Embryonic facial prominence (tissue), 1 donor: ENCODE data around the gene DIDO1.
"Not testable (repeated sequence)": the region's sequence is repeated elsewhere in the genome, so short reads cannot be mapped to it uniquely, and the experiment has no call there.

Experiments used
- DNase-seq: peaks from one replicate; pipeline ENCODE4 v3.0.0-alpha.2; 2016; ENCODE audit errors: extremely low spot score

The DIDO1 gene

DNA sequence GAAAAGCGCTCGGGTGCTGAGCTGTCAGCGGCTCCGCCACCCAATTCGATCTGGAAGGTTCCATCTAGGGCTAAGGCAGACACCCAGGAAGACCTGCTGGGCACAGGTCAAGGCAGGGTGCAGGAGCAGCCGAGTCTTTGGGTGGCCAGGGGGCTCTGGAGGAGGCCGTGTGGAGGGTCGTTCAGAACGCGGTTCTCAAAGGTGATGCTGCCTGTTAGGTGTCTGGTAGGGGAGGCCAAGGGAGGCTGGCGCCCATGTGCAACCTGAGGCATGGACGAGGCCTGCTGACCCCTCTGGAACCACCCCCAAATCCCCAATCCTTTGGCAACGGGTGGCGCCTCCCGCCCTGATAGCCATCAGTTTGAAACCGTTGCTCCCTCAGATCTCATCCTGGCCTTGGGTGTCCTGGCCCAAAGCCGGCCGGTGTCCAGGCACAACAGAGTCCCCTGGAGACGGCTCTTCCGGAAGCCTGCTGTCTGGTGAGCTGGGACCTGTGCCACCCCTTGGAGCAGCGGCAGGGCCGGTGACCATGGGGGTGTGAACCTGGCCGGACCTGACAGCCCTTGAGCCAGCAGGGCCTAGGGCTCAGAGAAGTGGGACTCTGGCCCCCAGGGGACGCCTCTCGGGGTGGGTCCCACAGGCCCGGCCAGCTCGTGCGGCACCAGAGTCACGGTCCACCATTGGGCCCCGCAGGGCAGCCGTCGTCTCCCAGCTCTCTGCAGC, 36.7 kb upstream of the DIDO1 start:
- no peak for DNase-seq

DNA sequence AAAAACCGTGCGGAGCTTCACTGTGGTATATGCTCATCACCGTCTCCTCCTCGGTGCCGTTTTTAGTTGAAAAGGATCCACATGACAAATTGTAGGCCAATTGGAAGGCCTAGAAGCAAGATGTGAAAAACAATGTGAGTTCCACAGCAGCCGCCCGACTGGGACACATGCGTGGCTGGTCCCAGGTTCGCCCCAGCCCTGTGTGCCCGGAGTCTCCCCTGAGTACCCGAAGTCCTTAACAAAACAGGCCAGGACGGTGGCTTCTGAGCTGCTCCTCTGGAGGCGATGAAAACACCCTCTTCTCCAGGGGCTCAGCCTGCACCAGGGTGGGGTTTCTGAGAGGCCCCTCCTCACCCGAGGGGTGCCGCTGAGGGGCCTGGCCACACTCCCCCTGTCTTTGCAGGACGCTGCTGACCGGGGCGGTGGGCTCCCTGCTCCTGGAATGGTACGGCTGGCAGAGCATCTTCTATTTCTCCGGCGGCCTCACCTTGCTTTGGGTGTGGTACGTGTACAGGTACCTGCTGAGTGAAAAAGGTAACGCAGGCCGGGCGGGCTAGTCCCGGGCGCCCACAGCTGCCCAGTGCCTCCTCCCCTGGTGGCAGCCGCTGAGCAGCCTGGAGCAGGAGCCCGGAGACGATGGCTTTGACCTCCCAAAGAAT, 36.0 kb upstream of the DIDO1 start:
- DNase-seq: no peak

DNA sequence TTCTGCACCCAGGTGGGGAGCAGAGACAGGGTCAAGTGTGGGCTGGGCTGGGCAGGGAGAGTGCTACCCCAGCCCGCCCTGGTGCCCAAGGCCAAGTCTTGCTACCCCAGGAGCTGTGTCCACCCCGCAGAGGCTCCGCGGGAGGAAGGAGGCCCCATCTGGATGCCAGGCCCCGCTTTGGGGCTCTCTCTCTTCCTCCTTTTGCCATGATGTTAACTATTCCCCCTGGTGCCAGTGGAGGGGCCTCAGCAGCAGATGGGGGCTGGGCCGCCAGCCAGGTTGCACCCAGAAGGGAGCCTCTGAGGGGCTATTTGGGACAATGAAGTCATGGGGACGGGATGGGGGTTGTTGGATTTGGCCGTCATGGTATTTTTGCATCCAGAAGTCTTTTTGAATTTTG, 35.5 kb upstream of the DIDO1 start:
- no peak for DNase-seq

DNA sequence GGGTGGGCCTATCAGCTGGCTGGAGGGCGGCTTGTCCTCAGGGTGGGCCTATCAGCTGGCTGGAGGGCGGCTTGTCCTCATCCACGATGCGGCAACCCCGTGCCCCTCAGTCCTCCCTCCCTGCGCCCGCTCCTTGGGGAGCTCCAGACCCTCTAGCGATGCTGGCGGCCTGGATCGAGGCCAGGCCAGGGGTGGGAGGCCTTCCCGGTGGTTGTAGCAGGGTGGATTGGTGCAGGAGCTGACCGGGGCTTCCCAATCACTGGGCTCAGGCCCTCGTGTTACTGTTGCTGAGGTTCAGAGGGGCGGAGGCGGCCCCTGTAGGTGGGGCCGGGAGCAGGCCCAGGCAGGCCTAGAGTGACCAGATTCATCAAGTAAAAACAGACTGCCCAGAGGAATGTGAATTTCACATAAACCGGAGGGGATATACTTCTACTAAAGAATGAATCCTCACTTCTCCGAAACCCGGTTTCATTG, 35.0 kb upstream of the DIDO1 start:
- no peak for DNase-seq

DNA sequence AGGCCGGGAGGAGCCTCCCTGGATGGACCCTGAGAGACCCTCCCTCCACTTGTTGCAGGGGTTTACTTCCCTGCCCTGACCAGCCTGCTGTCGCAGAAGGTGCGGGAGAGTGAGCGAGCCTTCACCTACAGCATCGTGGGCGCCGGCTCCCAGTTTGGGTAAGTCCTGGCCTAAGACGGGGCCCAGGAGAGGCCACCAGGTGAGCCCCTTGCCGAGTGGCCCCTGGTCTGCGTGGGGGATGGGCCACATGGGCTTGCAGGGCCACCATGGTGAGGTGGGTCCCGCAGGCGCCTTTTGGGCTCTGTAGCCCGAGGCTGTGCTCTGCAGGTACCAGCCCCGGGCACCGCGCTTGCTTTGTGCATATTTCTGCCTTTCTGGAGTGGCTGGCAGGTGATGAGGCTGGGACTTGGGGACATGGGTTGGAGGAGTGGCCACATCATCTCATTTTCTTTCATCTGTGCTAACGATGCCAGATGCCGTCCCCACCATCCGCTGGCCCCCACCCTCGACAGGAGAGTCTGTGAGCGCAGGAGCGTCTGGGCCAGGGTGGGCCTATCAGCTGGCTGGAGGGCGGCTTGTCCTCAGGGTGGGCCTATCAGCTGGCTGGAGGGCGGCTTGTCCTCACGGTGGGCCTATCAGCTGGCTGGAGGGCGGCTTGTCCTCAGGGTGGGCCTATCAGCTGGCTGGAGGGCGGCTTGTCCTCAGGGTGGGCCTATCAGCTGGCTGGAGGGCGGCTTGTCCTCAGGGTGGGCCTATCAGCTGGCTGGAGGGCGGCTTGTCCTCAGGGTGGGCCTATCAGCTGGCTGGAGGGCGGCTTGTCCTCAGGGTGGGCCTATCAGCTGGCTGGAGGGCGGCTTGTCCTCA, 34.4 kb upstream of the DIDO1 start:
- DNase-seq: not testable (repeated sequence)

DNA sequence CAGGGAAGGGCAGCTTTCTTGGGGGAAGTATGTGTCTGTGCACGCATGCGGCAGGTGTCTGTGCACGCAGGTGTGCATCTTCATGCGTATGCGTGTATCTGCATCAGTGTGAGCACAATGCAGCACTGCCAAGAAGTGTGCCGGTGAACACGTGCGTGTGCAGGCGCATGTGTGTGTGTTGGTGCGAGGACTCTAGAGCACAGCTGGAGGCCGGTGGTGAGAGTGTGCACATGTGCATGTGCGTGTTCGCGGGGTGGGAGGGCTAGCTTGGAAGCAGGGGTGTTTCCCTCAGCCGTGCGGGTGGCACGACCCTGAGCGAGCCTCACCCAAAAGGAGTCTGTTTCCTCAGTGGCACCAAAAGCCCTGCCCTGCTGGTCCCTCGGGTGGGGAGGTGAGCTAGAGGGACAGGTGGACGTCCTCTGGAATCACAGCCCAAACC, 33.7 kb upstream of the DIDO1 start:
- no peak for DNase-seq

DNA sequence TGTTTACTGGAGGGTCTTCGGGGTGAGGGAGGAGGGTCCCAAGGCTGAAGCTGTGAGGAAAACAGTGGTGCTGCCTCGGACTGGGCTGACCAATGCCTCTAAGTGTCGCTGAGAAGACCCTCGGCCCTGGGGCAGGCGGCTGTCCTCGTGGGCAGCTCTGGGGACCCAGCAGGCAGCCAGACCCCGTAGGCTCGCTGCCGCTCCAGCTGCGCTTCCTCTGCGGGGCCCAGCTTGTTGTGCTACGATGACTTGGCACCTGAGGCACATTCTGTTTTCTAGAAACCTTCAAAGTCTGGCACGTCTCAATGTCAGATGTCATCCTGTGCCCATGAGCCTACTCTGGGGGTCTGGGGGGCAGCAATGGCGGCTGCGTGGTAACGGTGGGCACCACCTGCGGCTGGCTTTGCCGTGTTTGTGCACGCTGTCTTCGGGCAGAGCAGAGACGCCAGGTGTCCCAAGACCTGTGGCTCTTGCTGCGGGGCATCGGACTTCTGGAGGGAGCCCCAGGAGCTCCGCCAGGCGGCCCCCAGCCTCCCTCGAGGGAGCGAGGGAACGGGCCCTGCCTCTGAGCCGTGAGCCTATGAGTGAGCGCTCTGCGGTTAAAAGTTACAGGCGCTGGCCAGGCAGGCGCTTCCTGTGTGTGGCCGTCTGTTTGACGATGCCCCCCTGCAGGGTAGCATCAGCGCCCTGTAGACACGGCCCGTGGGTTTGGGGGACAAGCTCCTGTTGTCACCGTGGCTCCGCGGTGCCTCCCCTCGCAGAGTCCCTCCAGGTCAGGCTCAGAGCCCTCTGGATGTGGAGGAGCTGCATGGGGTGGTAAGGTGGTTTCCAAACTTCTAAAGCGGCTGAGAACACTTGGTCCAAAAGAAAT, 33.0 kb upstream of the DIDO1 start:
- no peak for DNase-seq

DNA sequence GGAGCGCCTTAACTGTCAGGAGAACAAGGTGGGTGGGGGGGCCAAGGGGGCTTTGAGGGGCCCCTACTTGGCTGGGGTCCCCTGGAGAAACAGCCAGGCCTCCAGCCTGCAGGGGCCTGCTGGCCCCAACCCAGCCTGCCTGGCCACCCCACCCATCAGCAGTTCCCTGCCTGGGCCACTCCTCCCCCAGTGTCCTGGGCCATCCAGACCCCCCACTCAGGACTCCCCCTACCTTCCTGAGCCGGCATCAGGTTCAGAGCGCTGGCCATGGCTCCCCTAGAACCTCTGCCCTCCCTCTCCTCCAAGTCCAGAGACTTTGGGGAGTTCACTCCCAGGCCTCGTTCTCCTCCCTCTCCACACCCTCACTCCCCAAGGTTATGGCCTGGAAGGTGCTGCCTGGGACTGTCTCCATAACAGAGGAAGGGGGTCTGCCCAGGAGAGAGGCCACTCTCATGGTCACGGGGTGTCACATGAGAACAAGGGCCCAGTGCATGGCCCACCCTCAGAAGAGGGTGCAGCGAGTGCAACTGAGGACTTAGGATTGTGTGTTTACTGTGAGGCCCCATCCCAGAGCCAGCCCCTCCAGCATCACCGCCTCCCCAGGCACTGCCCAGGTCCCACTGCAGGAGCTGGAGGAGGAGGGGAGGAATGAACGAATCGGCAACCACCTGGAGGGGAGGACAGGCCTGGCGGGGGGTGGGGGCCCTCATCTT, 32.2 kb upstream of the DIDO1 start:
- DNase-seq: no peak

DNA sequence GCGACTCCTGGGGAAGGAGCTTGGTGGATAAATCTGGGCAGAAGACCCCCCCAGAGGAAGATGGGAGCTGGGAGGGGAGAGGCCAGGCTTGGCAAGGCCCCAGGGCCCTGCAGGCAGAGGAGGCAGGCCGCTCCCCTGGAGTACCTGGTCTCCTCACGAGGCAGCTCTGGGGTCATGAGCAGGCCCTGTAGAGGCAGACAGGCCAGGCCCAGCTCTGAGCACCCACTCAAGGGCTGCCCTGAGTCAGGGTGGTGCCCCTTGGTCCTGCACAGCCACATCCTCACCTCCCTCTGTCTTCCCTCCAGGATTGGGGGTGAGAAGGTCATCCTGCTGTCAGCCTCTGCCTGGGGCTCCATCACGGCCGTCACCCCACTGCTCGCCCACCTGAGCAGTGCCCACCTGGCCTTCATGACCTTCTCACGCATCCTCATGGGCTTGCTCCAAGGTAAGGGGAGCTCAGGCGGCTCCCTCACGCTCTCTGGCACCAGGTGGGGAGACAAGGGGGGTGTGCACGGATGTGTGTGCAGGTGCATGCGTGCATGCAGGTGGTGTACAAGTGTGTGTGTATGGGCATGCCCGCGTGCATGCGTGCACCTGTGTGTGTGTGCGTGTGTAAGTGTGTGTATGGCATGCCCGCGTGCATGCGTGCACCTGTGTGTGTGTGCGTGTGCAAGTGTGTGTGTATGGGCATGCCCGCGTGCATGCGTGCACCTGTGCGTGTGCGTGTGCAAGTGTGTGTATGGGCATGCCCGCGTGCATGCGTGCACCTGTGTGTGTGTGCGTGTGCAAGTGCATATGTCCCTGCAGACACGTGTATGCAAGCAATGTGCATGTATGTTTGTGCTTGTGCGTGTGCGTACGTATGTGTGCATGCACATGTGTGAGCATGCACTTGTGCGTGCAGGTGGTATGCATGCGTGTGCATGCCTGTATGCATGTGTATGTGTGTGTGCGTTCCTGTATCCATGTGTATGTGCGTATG, 31.1 kb upstream of the DIDO1 start:
- no peak for DNase-seq

DNA sequence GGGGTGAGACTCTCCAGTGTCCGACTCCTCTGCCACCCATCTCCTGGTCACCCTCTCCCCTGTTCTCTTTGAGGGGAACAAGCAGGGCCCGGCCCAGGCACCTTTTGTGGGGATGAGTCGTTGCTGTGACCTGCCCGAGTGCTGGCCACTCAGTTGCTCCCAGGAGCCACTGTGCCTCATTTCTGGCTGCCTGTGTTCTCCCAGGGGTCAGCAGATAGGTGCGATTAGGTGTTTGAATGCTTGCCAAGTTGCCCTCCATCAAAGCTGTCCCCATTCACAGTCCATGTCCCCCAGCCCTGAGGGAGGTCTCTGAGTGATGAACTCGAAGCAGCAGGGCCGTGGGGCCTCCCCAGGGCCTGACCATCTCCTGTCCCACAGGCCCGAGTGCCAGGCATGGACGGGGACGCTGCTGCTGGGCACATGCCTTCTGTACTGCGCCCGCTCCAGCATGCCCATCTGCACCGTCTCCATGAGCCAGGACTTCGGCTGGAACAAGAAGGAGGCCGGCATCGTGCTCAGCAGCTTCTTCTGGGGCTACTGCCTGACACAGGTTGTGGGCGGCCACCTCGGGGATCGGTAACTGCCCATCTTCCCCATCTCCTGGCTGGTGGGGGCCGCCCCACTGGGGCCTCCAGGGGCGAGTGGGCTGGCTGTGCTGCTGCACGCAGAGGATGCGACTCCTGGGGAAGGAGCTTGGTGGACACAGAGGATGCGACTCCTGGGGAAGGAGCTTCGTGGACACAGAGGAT, 30.3 kb upstream of the DIDO1 start:
- no peak for DNase-seq

DNA sequence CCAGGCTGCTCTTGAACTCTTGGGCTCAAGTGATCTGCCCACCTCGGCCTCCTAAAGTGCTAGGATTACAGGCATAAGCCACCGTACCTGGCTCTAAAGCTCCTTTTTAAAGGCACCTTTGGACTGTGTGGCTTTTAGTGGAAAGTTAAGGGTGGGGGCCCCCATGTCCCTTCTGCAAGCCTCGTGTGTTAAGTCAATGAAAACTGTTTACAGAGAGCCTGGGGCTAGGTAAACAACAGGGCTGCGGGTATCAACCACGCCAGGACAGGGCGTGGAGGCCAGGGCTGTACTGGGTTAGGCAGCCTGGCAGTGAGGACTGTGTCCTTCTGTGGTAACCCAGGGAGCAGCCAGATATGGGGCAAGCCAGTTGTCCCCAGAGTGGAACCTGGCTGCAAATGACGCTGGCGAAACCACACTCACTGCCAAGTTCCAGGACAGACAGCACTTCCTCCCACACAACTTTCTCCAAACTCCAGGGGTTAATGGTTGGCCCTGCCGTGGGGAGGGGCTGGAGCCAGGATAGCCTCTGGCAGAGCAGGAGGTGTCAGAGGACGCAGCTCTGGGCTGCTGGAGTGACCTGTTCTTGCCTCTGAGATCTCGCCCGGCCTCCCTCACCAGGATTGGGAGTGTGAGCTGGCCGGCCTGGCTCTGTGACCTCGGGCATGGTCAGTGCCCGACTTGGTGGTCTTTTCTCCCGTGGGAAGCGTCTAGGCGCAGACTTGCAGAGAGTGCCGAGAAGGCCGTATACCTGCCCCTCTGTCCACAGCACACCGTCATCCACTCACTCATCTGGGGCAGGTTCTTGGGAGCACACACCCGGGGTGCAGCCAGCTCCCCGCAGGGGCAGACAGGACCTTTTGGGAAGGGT, 29.4 kb upstream of the DIDO1 start:
- DNase-seq: no peak

DNA sequence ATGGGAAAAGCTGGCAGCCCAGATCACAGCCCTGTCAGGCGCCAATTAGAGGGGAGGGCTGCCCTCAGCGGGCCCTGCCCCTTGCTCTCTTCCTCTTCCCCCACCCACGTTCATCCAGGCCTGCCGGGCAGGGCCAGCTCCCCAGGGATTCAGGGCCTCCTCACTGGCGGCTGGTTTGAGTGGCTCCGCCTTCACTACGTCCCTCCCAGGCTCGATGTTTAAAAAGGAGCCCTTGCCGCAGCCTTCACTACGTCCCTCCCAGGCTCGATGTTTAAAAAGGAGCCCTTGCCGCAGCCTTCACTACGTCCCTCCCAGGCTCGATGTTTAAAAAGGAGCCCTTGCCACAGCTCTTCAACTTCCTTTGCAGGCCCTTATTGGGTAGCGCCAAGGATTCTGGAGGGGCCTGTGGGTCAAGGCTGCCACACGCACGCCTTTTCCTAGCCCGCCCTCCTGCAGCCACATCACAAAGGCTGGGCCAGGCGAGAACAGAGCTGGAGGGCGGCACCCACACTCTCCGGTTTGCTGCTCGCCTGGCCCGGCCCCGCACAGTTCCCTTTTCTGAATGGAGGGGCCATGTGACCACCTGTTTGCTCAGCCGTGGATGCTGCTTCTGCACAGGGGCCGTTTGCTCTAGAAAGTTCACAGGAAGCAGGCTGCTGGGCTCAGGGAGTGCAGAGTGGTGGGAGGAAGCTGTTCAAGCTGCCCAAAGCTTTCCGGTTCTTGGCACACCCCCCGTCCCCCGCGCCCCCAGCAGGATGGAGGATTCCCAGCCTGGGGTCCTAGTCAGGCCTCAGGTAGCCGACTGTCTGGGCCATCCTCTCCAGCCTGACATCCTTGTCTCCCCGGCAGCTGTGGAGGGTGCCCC, 27.8 kb upstream of the DIDO1 start:
- no peak for DNase-seq

DNA sequence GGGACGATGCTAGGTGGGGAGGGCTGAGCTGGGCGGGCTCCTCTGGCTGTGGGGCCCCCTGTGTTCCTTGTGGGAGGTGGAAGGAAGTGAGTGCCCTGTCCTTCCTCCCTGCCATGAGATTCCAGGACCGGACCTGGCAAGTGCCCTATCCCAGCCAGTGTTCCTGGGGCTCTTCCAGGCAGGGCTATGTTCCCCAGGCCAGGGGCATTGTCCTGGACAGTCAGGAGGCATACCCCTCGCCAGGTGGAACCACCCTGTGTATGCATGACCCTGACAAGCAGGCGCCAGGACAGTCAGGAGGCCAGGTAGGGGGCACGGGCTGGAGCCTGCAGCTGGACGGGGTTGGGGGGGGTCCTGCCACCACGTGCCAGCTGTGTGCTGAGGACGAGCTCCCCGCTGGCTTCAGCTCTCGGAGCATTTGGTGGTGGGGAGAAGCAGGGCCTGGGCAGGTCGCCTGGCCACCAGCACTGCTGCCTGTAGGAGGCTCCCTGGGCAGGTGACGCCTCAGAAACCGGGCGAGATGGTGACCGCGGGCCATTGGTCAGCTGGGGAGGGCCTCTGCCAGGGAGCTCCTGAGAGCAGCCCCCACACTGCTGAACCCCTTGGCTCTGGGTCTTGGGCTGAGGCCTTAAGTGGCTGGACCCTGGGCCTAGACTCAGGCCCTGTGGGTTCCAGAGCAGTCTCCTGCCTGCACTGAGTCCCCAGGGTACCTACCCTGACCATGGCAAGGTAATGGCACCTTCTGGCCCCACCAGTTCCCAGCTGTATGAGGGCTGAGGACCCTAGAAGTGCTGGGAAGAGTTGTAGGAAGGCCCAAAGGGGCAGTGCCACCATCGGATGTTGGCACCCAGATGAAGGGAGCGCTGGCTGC, 26.9 kb upstream of the DIDO1 start:
- no peak for DNase-seq

DNA sequence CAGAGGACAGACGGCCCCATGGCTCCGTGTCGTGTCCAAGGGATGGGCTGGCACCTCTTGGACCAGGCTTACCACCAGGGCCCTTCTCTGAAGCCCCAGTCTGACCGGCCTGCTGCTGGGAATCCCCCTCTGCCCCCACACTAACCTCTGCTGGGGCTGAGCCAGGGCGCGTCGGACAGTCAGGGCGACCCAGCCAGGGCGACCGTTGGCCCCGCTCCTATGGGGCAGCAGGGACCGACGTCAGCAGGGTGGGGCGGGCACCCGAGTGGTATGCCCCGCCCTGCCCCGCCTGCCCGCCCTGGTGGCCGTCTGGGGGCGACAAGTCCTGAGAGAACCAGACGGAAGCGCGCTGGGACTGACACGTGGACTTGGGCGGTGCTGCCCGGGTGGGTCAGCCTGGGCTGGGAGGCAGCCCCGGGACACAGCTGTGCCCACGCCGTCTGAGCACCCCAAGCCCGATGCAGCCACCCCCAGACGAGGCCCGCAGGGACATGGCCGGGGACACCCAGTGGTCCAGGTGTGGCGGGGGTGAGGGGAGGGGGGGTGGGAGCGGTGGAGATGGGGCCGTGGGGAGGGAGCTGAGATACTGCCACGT, 26.2 kb upstream of the DIDO1 start, which contains the start of gene SLC17A9:
Gene SLC17A9, plus strand, starts transcription at position 337 of the 595 bp plus-strand sequence. Its CDS starts 122 bp downstream, at position 459.
- DNase-seq: no peak

DNA sequence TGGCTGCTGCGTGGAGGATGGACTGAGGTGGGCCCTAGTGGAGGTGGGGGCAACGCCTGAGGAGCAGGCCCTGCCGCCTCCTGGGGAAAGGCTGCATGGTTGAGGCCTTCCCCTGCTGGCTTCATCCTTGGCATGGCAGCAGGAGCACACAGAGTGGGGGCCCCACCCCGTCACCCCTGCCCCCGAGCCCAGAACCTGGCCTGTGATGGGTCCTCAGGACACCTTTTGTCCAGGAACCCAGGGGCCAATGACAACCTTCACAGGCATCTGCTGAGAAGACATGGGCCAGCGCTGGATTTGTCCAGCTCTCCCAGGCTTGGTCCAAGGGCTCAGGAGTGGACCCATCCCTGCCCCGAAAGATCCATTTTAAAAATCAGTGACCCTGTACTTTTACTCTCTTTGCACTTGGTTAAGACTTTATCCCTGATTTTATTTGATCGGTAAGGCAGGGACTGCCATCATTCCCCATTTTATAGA, 25.6 kb upstream of the DIDO1 start:
- DNase-seq: no peak
